NCI-H146 treated with DMSO at 0.1 percent for 48 hours (cell line): Measurements from ENCODE around the gene TP53I3.
"Not testable (repeated sequence)": the region's sequence is repeated elsewhere in the genome, so short reads cannot be mapped to it uniquely, and the experiment has no call there.

Source experiments
- DNase-seq: peaks from one replicate; lab custom pipeline; 2025; ENCODE audit not compliant: unreplicated experiment; lab: John Stamatoyannopoulos, UW

TP53I3 gene

DNA sequence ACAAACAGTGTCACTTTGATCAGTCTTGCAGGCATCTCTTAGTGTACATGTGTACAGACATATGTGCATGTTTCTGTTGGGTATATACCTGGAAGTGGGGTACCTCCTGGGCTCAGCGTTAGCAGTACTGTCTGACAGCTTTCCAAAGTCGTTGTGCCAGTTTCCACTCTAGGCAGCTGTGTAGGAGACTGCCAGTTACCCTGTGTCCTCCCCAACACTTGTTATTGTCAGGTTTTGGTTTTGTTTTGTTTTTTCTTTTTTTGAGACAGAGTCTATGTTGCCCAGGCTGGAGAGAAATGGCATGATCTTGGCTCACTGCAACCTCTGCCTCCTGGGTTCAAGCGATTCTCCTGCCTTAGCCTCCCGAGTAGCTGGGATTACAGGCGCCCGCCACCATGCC lies 28.9 kb downstream of the TP53I3 start:
- no peak for DNase-seq

DNA sequence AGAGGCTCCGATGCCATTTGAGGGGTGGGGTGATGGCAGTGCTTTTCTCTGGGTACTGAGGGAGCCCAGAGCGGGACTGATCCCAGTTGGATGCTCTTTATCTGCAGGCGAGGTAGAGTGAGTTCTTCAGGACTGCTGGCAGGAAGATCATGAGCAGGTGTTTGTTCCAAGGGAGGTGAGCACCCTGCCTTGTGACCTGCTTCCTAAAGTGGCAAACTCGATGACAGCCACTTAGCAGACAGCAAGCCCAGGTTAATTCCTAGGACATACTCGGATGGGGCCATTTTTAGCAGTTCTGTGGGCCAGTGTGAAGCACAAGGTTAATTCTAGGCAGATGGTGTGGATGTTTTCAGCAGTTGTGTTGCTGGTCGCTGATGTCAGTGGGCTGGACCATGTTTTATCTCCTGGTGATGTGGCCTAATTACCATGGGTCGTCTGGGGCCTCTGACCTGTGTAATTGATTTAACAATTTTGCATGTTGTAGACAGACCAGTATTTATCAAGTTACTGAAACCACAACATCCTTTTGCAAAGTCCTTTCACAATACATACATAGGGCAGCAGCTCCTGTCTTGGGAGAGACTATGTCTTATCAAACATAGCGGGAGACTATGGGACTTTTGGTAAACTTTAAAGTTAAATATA lies 30.1 kb downstream of the TP53I3 start:
- no peak for DNase-seq

DNA sequence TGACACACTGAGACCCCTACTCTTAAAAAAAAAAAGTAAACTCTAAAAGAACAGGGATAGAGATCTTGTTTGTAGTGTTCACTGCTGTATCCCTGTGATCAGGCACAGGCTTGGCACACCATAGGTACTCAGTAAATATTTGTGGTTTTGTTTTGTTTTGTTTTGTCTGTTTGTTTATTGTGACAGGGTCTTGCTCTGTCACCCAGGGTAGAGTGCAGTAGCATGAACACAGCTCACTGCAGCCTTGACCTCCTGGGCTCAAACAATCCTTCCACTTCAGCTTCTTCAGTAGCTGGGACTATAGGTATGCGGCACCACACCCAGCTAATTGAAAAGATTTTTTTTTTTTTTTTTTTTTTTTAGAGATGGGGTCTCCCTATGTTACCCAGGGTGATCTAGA lies 31.7 kb downstream of the TP53I3 start:
- DNase-seq, result no peak

DNA sequence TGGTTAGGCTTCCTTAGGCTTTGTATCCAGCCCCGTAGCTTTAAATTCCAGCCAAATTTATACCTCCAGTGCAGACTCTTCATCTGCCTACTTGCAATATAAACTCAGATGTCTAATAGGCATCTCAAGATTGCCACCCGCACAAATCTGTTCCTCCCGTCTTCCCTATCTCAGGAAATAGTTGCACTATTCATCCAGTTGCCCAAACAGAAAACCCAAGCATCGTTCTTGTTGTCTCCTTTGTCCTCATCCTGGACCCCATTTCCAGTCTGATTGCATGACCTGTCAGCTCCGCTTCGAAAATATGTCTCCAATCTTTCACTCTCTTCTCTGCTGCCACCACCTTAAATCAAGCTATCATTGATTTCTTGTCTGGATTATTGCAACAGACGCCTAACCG lies 32.8 kb downstream of the TP53I3 start:
- DNase-seq, result no peak

DNA sequence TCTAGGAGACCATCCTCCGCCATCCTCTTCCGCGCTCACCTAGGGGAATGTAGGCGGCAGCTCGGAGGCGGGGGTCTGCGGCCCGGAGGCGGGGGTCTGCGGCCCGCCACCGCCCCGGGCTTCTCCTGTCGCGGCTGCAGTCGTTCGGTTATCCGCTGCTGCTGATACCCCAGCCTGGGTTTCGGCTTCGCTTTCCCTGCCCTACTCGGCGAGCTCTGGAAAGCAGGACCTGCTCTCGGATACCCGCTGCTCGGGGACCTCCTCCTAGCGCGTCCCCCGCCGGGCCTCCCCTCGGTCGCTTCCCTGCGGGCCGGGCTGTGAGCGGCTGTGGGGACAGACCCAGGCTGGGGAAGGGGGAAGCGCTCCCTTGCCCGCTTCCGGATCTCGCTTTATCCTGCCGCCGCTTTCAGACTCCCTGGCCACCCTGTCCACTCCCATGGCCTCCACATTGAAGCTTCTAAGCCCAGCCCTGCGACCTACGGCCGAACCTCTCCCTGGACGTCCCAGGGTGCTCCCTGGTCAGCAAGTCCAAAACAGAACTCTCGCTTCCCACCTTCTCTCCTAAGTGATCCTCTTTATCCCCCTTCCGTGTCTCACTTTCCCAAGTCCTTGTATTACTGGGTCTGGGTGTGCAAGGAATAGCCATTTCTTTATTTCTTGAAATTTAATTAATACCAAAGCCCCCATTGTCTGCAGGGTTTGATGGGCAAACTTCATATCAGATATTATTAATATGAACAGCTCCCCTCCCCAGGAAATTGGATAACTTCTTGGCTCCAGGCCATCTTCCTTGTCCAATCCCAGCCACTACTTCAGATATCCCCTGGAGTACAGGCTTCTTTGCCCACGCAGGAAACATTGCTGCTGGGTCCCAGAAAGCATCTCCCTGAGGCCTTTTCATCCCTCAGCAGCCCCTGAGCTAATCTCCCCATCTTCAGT lies 34.3 kb downstream of the TP53I3 start:
- no peak for DNase-seq

DNA sequence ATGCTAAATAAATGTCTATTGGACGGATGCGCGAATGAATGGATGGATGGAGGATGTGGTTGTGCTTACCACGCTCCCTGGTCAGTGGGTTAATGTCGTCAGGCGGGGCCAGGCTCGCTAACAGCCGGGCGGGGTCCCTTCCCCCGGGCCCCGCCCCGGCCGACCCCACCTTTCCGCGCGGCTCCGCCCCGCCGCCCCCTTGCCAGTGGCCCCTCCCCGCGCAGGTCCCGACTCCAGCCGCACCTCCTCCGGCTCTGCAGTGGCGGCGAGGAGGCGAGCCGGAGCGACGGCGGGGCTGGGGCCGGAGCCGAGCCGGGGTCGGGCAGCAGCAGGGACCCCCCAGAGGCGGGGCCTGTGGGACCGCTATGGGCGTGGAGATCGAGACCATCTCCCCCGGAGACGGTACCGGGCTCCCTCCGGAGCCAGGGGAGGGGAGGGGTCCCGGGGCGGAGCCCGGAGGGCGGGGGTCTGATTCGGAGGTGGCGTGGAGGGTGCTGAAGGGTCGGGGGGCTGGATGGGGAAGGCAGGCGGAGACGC lies 35.1 kb downstream of the TP53I3 start, which contains the start of gene FKBP1B:
TSS of gene FKBP1B (plus strand) at position 257 of the 537 bp plus-strand sequence. CDS start at position 366, 109 bp downstream.
- DNase-seq, result peak; percentile 79

DNA sequence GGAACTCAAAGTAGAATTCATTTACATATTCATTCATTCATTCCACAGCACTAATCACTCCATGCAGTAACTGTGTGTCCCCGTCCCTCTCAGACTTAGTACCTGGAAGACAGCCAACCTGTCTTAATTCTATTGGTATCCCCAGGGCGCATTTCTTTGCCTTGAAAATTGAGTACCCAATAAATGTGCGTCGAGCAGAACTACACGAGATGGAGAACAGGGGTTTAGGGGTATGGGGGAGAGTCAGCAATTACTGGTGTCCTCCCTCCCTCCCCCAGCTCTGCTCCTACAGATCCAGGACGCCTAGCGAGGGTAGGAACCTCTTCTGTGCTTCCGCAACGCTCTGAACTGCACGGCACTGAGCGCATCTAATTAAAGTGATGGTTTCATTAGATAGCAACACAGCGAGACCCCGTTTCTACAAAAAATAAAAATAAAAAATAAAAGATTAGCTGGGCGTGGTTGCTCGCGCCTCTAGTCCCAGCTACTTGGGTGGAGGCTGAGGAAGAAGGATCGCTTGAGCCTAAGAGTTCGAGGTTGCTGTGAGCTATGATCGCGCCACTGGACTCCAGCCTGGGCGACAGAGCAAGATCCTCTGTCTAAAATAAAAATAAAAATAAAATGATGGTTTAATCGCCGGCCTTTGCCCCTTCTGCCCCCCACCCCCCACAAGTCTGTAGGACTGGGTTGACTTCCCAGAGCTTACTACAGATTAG lies 35.7 kb downstream of the TP53I3 start:
- peak; percentile 41 for DNase-seq

DNA sequence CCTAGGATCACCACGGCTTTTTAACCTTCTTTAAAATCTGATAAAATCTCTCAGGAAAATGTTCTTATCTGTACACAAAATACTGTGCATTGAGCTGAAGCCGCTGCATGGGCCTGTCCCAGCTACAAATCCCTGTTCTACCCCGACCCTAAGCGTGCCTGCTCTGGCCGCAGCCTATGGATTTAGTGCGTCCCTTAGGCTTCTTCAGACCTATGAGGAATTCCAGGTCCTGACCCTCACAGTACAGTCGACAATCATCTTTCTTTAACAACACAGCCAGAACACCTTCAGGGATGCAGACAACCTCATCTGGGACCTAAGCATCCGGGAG lies 37.0 kb downstream of the TP53I3 start:
- DNase-seq, result no peak

DNA sequence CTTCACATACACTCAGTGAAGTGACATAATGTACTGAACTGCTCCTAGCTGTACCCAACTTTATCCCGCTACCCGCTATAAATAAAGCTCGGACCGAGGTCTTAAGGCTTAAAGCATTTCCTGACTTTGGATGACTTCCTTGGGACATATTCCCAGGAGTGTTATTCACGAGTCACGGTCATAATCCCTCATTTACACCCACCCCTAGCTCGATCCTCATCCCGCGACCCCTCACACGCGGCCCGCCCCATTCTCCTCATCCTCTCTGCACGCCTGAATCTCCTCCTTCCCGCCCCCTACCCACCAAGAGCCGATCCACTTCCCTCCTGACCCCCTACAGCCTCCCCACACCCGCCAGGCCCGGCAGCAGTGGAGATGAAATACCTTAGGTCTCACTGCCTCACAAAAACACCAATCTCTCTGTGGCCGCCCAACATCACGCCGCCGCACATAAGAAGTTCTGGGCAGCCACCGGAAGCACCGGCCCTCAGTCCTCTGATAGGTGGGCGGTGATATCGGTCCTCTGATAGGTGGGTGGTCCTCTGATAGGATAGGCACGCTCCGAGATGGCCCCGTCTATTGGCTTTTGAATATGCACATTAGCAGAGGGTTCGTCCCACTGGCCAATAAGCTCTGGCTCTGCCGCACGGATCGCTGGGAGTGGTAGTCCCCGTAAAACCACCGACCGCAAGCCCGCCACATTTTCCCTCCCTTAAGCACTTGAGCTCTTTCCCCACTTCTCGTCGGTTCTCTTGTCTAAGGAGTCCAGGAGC lies 37.5 kb downstream of the TP53I3 start, which contains the start of gene WDCP:
TSS of gene WDCP (minus strand) at position 462 of the 773 bp plus-strand sequence. CDS start 7,897 bp downstream, outside the sequence.
- DNase-seq, result peak; percentile 98

DNA sequence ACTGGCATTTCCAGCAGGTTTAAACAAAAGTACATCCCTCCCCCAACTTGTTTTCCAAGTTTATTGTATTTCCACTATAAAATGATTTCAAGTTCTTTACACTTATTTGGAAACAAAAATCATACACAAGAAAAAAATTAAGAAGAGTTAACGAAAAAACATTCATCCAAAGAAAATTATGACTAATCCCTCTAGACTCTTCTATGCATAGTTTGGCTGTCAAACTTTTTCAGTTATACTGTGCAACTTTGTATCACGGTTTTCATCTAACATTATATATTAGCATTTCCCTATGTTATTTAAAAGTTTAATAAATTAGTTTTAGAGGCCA lies 38.1 kb downstream of the TP53I3 start:
- DNase-seq, result no peak

DNA sequence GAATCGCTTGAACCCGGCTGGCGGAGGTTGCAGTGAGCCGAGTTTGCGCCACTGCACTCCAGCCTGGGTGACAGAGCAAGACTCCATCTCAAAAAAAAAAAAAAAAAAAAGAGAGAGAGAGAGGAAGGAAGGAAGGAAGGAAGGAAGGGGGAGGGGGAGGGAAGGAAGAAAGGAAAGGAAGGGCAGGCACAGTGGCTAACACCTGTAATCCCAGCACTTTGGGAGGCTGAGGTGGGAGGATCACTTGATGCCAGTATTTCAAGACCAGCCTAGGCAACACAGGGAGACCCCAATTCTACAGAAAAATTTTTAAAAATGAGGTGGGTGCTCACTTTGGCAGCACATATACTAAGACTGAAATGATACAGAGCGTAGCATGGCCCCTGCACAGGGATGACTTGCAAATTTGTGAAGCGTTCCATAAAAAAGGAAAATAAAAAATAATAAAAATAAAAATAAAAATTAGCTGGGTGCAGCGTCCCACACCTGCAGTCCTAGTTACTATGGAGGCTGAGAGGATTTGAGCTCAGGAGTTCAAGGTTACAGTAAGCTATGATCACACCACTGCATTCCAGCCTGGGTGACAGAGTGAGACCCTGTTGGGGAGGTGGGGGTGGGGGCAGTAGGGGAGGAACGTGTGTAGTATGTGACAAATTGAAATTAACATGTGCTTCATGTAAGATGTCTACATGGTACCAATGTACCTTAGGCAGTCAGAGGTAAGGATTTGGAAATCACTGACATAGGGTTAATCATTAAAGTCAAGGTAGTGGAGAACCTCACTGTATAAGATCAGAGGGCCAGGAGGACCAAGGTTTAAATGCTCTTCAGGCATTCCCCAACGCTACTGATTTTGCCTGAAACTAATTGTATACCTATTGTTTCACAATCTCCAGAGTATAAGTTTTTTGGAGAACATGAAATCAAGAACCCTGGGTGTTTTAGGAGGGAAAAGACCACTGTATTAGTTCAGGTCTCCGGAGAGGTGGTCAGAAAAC lies 38.8 kb downstream of the TP53I3 start:
- no peak for DNase-seq

DNA sequence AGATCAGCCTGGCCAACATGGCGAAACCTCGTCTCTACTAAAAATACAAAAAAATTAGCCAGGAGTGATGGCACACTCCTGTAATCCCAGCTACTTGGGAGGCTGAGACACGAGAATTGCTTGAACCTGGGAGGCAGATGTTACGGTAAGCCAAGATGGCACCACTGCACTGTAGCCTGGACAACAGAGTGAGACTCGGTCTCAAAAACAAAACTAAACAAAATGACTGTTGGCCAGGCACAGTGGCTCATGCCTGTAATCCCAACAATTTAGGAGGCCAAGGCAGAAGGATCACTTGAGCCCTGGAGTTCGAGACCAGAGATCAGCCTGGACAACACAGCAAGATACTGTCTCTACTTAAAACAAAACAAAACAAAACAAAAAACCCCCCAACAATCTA lies 41.5 kb downstream of the TP53I3 start:
- not testable (repeated sequence) for DNase-seq

DNA sequence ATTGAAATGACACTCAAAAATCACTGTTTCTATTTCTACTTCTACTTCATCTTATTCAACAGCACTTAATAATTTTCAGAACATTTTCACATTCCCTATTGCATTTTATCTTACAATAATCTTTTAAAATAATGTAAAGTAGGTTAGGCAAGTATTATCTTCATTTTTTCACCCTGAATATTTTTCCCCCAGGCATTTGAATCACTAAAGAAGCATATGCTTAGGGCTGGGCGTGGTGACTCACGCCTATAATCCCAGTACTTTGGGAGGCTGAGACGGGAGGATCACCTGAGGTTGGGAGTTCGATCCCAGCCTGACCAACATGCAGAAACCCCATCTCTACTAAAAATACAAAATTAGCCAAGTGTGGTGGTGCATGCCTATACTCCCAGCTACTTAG lies 44.1 kb downstream of the TP53I3 start:
- no peak for DNase-seq

DNA sequence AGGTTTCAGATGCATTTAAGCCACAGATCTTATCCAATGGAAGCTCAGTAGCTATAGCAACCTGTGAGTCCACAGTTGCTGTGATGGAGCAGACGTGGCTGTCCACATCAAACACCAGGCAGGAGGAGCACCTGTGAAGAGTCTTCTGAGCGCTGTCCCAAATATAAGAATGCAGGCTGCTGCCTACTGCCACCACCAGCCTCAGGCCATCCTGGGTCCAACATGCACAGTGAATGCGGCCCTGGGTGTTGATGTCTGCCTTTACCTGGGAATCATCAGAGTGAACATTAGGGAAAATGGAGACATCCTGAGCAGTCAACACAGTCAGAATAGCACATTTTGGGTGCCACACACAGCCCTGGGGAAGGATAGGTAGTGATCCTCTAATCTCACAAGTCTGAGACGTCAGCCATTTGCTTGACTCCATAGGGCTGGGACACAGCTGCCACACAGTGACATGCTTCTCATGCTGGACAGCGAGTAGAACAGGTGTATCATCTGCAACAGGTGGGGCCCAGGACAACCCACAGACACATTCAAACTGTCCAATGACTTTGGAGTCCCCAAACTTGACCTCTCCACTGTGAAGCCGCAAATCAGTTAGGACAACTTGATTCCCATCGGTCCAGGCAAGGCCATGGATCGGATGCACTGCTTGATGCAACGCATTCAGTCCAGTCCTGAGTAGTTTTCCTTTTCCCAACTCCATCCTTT lies 45.7 kb downstream of the TP53I3 start:
- DNase-seq, result no peak
